HG02970 (cell line): ENCODE results near the gene SOAT1.

Experiments
- ATAC-seq: cut with Tn5 transposase; IDR thresholded peaks from one replicate; pipeline ENCODE4 v1.9.1; 2021; ENCODE audit warnings: mild to moderate bottlenecking, moderate library complexity, moderate number of reproducible peaks; ENCODE audit not compliant: unreplicated experiment, low FRiP score

The SOAT1 gene

DNA sequence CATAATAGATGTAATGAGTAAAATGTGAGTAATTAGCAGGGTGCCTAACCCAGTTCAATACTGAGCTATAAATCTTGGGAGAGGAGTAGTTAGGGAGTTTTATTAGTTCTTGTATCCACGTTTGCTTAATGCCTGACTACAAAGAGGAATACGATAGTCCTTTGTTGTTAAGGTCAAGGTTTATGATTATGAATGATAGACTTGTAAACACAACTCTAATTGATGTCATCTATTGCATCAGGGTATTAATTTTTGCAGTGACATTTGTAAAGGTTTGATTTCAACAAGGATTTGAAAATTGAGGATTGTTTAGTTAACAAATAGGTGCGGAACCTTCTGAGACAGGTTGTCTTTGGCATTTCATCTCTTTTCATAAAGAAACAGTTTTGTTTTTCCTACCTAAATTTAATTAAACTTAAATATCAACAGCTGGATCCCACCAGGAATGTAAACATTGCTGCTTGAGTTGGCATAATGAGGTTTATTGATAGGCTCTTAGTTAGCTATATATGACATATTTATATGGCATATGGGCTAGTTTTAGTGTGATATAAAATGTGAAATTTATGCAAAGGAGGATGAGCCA, 9.7 kb downstream of the SOAT1 start:
- no peak for ATAC-seq

DNA sequence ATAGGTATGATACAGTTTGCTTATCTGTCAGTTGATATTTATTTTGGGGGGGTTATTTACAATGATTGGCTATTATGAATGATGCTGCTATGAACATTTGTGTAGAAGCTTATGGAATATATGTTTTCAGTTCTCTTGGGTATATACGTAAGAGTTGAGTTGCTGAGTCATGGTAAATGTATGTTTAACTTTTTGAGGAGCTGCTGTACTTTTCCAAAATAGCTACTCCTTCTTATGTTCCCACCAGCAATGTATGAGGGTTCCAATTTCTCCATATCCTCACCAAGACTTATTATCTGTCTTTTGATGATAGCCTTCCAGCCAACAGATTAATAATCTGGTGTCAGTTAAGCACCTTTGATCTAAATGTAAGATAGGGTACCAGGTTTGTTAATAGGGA, 11.9 kb downstream of the SOAT1 start:
- ATAC-seq: no peak

DNA sequence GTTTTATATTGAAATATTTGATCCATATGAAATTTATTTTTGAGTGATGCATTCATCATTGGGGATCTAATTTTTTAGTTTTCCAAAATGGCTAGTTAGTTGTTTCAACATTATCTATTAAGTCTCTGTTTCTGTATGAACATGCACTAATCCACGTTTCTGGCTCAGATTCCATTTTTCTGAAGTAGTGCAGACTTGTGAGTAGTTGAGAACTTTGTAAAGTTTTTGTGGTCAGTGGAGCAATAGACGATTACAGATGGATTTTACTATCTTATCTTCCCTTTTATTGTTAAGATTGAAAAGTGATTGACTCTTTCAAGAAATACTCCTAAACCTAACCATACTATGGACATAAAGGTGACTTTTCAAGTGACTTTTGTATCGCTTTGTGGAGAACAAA, 16.7 kb downstream of the SOAT1 start:
- ATAC-seq: no peak

DNA sequence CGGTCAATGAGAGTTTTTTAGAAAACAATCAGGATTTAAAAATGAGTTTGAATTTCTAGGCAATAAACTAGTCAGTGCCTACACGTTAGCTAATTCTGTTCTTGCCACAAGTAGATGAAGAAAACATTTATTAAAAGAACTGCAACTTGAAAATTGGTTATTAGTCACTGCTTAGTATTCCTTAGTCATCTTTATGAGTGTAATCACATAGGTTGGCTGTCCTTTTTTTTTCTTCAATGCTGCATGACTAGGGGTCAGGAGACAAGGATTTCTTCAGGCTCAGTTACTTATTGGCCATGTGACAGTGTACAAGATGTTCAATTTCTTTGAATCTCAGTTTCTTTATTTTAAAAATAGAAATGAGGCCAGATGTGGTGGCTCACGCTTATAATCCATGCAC, 17.1 kb downstream of the SOAT1 start:
- ATAC-seq: no peak

DNA sequence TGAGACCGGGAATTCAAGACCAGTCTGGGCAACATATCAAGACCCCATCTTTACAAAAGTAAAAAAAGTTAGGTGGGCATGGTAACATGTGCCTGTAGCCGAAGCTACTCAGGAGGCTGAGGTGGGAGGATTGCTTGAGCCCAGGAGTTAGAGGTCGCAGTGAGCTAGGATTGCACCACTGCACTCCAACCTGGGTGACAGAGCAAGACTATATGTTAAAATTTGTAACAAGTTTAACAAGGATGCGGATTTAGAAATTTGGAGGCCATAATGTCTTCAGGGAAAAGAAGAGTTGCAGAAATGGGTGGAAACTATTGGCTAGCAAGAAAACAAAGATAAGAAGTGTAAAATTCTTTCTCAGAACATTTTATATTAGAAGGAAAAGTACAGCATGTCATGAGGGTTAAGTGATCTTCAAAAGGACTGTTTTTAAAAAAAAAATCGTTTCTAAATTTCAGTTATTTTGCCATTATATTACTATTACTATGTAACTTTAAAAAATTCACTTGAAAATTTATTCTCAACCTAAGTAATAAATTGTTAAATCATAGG, 17.6 kb downstream of the SOAT1 start:
- ATAC-seq: no peak

DNA sequence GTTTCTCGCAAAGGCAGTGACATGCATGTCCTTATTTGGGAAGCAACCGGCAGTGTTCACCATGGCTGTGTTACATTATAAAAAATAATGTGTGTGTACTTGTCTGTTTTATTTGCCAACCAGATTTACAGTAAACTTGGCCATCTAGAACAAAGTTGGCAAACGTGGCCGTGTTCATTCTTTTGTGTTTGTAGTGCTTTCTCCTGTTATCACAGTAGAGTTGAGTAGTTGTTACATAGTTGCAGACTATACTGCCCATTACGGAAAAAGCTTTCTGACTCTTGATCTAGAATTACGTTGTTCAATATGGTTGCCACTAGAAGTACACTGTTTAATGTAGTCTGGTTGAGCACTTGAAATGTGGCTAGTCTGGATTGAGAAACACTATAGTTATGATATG, 19.4 kb downstream of the SOAT1 start:
- ATAC-seq: no peak

DNA sequence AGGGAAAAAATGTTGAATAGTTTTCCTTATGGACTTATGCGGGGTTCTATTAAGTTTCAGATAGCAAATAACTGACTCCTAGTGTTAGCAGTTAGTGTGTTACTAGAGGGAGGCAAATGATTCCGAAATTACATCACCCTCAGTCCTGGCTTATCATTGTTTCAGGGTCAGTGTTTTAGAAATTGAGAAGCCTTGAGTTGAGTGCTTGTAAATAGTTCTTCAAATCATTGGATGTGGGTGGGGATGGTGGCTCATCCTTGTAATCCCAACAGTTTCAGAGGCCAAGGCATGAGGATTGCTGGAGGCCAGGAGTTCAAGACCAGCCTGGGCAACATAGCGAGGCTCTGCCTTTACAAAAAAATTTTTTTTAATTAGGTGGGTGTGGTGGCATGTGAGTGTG, 21.3 kb downstream of the SOAT1 start:
- ATAC-seq: no peak

DNA sequence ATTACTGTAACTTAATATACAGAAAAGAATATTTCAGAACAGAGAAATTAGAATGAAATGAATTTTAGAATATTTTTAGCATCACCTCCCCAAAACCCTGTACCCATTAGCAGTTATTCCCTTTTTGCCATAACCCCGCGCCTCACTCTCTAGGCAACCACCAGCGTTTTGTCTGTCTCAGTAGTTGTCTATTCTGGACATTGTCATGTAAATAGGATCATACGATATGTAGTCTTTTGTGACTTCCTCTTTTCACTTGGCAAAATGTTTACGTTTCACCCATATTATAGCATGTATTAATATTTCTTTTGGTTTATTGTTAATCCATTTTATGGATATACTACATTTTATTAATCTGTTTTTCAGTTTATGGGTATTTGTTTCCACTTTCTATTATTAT, 24.9 kb downstream of the SOAT1 start:
- no peak for ATAC-seq

DNA sequence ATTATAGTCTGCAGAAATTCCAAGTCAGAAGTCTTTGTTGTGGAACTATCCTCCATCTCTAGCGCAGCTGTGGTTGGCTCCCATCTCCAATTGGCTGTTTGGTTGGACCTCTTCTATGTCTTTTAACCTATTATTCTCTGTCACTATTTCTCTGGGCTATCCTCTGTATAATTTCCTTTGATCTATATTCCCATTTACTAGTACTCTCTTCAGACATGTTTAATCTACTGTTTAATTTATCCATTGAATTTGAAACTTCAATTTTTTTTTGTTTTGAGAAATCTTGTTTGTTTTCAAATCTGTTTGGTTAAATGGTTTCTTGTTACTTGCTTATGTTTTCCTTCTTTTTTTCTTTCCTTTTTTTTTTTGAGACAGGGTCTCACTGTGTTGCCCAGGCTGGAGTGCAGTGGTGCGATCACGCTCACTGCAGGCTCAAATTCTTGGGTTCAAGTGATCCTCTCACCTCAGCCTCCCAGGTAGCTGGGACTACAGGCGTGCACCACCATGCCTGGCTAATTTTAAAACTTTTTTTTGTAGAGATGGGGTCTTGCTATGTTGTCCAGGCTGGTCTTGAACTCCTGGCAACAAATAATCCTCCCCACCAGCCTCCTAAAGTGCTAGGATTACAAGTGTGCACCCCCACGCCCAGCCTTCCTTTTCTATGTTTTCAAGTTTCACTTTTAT, 28.1 kb downstream of the SOAT1 start:
- ATAC-seq: no peak

DNA sequence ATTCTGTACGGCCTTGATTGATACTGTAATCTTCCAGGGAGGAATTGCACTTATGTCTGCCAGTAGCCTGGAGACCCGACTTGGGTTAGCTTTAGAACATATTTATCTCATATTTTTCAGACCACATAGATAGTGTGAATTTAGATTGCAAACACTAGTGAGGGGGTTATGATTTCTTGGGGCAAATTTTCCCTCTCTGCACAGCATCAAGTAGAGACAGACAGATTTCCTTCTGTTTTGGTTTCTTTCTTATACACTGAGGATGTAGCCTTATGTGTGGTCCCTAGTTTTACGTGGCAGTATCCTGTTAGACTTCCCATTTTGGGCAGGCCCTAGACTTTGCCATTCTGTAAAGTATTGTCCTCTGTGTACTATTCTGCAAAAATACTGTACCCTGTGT, 29.0 kb downstream of the SOAT1 start:
- ATAC-seq: no peak

DNA sequence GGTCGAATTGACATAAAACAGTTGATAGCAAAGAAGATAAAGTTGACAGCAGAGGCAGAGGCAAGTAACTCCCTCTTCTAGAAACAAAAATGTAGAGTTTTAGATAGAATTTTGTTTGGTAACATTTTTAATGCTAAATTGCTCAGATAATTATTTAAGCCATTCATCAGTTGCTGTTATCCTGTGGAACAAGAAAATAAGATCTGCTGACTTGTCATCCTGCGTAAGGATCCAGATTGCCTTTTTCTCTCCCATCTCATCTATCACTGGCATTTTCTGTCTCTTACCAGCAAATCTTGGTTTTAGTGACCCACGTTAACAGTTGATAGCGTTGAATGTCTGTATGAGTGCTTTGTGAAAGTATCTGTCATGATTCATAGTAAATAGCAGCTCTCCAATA, 29.8 kb downstream of the SOAT1 start:
- no peak for ATAC-seq

DNA sequence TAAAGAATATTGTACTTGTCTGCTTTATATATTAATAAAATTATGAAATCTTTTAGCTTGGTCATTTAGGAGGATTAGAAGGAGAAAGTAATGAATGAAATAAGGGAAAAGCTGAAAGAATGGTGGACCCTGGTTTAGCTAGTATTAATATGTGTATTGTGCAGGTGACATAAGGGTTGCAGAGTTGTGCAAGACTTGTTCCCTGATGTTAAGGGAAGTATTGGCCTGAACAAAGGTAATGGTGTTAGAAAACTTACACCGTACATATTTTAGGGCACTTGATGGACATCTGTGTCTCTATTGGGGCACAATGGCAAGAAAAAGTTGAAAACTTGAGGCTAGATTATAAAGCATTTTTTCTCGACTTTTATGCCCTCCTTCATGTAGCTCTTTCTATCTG, 32.2 kb downstream of the SOAT1 start:
- no peak for ATAC-seq

DNA sequence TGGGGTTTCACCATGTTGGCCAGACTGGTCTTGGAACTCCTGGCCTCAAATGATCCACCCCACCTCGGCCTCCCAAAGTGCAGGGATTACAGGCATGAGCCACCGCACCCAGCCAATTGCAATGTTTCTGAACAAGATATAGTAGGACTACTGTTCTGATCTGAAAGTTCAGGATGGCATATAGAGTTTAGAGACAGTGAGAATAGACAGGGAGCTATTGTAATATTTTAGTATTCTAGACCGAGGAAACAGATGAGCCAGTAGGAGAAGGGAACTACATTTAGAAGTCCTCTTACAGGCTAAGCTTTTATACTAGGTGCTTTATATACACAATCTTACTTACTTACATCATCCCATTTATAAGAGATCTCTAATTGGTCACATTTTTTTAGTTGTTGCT, 33.1 kb downstream of the SOAT1 start:
- ATAC-seq: no peak

DNA sequence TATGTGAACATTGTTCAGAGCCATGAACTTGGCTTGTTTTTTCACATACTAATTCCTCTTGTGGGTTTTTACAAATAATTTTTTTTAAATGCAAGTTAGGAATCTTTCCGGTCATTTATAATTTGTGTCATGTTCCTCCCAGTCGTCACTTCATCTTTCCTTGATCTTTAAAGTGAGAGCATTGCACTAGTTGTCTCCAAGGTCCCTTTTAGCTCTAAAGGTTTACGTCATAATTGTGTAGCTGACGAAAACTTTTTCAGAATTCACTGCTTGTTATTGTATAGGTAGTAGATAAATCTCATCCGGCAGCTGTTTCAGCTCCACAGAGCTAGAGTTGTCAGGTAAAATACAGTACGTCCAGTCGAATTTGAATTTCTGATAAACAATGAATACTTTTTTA, 33.6 kb downstream of the SOAT1 start:
- ATAC-seq: no peak

DNA sequence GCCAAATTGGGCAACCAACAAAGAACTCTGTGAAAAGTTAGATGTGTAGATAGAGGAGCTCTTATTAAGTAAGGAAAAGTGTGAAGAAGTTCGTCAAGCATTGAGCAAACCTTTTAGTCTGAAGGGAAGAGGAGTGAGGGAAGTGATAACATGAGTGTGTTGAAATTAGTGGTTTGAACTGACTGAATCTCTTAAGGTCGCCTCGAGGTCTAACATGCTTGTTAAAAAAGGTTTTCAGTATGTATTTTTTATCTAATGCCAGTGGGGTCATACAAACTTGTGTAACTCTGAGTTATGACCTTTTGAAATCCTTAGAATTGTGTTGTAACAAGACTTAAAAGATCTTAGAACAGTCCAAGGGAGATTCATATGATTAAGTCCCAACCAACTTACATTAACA, 34.1 kb downstream of the SOAT1 start:
- no peak for ATAC-seq

DNA sequence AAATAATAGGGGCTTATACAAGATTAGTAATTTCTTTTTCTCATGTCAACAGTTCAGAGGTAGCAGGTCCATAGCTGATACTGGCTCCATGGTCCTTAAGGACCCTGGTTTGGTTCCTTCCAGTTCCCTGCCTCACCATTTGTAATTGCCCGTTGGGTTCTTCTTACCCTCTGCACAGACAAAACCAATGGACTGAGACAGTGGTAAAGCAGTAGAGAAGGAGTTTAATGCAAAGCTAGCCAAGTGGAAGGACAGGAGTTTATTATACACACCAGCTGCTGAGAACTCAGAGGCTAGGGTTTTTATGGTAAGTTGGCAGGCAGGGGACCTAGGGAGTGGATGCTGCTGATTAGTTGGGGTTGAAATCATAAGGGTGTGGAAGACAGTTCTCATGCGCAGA, 36.3 kb downstream of the SOAT1 start:
- ATAC-seq: no peak

DNA sequence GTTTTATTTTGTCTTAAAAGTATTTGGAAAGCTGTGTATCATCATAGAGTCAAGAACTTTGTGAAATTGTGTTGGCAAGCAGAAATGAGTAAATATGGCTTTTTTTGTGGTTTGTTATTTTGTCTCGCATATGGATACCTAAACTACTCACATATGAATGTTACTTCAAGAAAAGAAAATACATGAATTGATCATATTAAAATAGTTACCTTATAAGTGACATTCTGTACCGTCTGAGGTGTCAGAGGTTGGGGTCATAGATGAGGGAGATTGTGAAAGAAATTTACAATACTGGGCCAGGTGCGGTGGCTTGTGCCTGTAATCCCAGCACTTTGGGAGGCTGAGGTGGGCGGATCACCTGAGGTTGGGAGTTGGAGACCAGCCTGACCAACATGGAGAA, 40.8 kb downstream of the SOAT1 start:
- ATAC-seq: no peak

DNA sequence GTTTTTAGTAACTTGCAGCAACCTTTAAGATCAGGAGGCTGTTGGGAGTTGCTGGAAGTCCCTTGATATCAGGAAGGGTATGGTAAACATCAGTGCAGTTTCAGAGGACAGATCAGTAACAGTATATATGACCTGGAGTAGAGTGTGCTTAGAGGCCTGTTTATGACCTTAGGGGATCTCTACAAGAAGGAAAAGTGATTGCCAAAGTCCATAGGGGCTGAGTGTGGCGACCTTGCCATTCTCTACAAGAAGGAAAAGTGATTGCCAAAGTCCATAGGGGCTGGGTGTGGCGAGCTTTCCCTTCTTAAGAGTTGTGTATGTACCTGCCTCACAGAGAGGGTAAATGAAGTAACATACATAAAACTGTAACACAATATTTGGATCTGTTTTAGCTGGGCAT, 43.7 kb downstream of the SOAT1 start:
- ATAC-seq: no peak

DNA sequence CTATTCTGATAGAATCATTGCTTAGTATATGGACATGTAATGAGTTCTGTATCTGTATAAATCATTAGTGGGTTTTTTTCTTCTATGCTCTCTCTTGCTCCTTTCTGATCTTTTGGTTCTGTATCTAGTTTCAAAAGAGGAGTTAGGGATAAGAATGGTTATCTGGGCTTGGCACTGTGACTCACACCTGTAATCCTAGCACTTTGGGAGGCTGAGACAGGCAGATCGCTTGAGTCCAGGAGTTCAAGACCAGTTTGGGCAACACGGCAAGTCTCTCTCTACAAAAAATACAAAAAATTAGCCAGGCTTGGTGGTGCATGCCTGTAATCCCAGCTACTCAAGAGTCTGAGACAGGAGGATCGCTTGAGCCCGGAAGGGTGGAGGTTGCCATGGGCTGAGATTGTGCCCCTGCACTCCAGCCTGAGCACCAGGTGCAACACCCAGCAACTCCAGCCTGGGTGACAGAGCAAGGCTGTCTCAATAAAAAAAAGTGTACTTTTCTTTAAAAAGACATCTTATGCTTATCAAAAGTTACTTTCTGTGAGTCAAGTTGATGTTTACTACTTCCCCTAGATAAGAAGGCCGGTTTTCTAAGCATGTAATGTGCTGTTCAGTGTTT, 44.5 kb downstream of the SOAT1 start:
- ATAC-seq: no peak

DNA sequence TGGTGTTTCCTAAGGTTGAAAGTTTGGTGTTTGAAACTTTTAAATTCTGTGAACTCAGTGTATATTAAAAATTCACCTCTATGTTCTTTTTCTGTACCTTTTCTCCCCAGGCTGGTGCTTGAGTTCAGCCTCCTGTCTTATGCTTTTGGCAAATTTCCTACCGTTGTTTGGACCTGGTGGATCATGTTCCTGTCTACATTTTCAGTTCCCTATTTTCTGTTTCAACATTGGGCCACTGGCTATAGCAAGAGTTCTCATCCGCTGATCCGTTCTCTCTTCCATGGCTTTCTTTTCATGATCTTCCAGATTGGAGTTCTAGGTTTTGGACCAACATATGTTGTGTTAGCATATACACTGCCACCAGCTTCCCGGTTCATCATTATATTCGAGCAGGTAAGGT, 47.3 kb downstream of the SOAT1 start:
- ATAC-seq: no peak

DNA sequence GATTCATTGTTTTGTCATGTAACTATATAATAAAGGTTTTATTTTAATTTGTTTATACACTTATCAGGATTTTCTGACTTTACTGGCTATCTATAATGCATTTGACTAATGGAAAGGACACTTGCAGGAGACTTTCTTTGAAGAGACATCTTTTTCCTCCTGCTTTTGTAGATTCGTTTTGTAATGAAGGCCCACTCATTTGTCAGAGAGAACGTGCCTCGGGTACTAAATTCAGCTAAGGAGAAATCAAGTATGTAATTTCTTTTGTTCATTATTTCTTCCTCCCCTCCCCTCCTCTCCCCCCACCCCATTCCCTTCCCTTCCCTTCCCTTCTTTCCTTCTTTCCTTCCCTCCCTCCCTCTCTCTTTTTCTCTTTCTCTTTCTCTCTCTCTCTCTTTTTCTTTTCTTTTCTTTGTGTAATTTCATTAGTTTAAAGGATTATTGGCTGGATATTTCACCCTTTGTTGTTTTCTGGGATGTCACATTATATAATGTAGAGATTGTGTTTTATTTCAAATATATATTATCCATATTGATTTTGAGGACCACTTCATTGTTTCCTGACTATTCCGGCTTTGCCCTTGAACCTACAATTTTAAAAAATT, 48.4 kb downstream of the SOAT1 start:
- no peak for ATAC-seq
